ENCODE results near the gene LRRC46. TPM values are rescaled to one million over a fixed set of nuclear protein-coding genes. Genes with fewer than 3 reads are reported as not detected.

Gene LRRC46
- polyA plus RNA-seq, 3 donors, result 0.12 to 0.65 (median 0.22) TPM

GRCh38 chr17:47872019-47872650 is 40.7 kb downstream of the LRRC46 start:
- intact Hi-C loops (cut with micrococcal nuclease), result no loop called here
- Histone ChIP-seq H3K9me3 (replicated peaks in 1 of 2; ENCODE audit: control insufficient read depth in 1 of 2, insufficient read depth in 1 of 2, low read length in 2 of 2) (peaks cover 7% of the 10 kb centered on the region in 2 donors), H3K27me3 (ENCODE audit: control insufficient read depth in 2 of 2, insufficient read depth in 2 of 2, low read length in 2 of 2) (peaks cover 24 to 30% of the 10 kb centered on the region in 2 donors), H3K9ac (ENCODE audit: insufficient read depth, low read length, poor library complexity, severe bottlenecking) (no peak overlapping the region), H3K36me3 (replicated peaks in 1 of 2; ENCODE audit: control insufficient read depth in 1 of 2, insufficient read depth in 2 of 2, low read length in 2 of 2) (no peaks in the 10 kb centered on the region), H3K4me3 (replicated peaks in 1 of 3; ENCODE audit: low read depth in 2 of 3, low read length in 3 of 3) (no peak overlapping the region), H3K79me2 (ENCODE audit: insufficient read depth, low read length) (no peaks in the 10 kb centered on the region), H3K4me1 (ENCODE audit: control insufficient read depth in 1 of 2, insufficient read depth in 2 of 2, low read length in 2 of 2) (no peaks in the 10 kb centered on the region), H3K4me2 (replicated peaks; ENCODE audit: extremely low read depth, low read length, poor library complexity, severe bottlenecking) (no peak overlapping the region), H4K20me1 (ENCODE audit: insufficient read depth, low read length) (no peaks in the 10 kb centered on the region), H3K27ac (ENCODE audit: low read depth in 1 of 2, low read length in 2 of 2) (no peak overlapping the region), H2AFZ (ENCODE audit: insufficient read depth, low read depth, low read length, poor library complexity, severe bottlenecking) (no peak overlapping the region)
- H3K27me3 Mint-ChIP-seq (ENCODE audit: low read depth in 3 of 3), result peaks cover 28 to 61% (median 29%) of the 10 kb centered on the region in 3 donors
- no peak for DNase-seq
- WGBS (ENCODE audit: insufficient coverage), result 16% methylated on average over 15 of the region's 29 CpGs
- no peaks in the 10 kb centered on the region for H3K36me3 Mint-ChIP-seq
- H3K27ac Mint-ChIP-seq, result no peak overlapping the region
- H3K4me1 Mint-ChIP-seq, result peaks cover 10% of the 10 kb centered on the region
- peaks cover 3 to 8% (median 6%) of the 10 kb centered on the region in 7 donors for H3K9me3 Mint-ChIP-seq
- TF ChIP-seq CTCF (IDR thresholded peaks at IDR 0.05), result no peak
- H3K4me3 Mint-ChIP-seq, result peak overlapping the region in 1 of 2 donors; percentile 66

GRCh38 chr17:47872651-47873161 is 41.2 kb downstream of the LRRC46 start:
- Mint-ChIP-seq H3K36me3 (no peaks in the 10 kb centered on the region), H3K27me3 (ENCODE audit: low read depth in 3 of 3) (peaks cover 28 to 58% (median 32%) of the 10 kb centered on the region in 3 donors), H3K4me1 (peaks cover 12% of the 10 kb centered on the region), H3K9me3 (peaks cover 3 to 8% (median 6%) of the 10 kb centered on the region in 7 donors), H3K27ac (no peak overlapping the region), H3K4me3 (peak overlapping the region in 1 of 2 donors; percentile 66)
- Histone ChIP-seq H3K27ac (ENCODE audit: low read depth in 1 of 2, low read length in 2 of 2) (no peak overlapping the region), H3K4me3 (replicated peaks in 1 of 3; ENCODE audit: low read depth in 2 of 3, low read length in 3 of 3) (no peak overlapping the region), H3K9ac (ENCODE audit: insufficient read depth, low read length, poor library complexity, severe bottlenecking) (no peak overlapping the region), H3K9me3 (replicated peaks in 1 of 2; ENCODE audit: control insufficient read depth in 1 of 2, insufficient read depth in 1 of 2, low read length in 2 of 2) (peaks cover 7% of the 10 kb centered on the region in 2 donors), H3K27me3 (ENCODE audit: control insufficient read depth in 2 of 2, insufficient read depth in 2 of 2, low read length in 2 of 2) (peaks cover 24 to 30% of the 10 kb centered on the region in 2 donors), H2AFZ (ENCODE audit: insufficient read depth, low read depth, low read length, poor library complexity, severe bottlenecking) (no peak overlapping the region), H3K79me2 (ENCODE audit: insufficient read depth, low read length) (no peaks in the 10 kb centered on the region), H3K36me3 (replicated peaks in 1 of 2; ENCODE audit: control insufficient read depth in 1 of 2, insufficient read depth in 2 of 2, low read length in 2 of 2) (no peaks in the 10 kb centered on the region), H3K4me1 (ENCODE audit: control insufficient read depth in 1 of 2, insufficient read depth in 2 of 2, low read length in 2 of 2) (no peaks in the 10 kb centered on the region), H4K20me1 (ENCODE audit: insufficient read depth, low read length) (no peaks in the 10 kb centered on the region), H3K4me2 (replicated peaks; ENCODE audit: extremely low read depth, low read length, poor library complexity, severe bottlenecking) (no peak overlapping the region)
- no peak for DNase-seq
- no peak for TF ChIP-seq CTCF (IDR thresholded peaks at IDR 0.05)
- intact Hi-C loops (cut with micrococcal nuclease), result no loop called here
- WGBS (ENCODE audit: insufficient coverage), result 72% methylated on average over 15 of the region's 15 CpGs
